Spleen (tissue), 11 donors: Measurements from ENCODE around the gene SAE1. TPM values are rescaled to one million over a fixed set of nuclear protein-coding genes. Genes with fewer than 3 reads are reported as not detected.

Experiments used
- DNase-seq: peaks from one replicate; pipeline ENCODE4 v3.0.0-alpha.2; 2020
- H3K27ac ChIP-seq, 8 donors: fragments of 200-600 bp; sonication (generic) in 7 of 8; 1 replicate in 4 of 8; 2 replicates in 4 of 8; pipeline versions ENCODE4 v1.5.0 to v1.8.0; 2016 to 2021; ENCODE audit warnings: inconsistent platforms in 4 of 8, mild to moderate bottlenecking in 4 of 8, moderate library complexity in 1 of 8
- H3K27me3 ChIP-seq, 7 donors: fragments of 200-600 bp; sonication (generic) in 6 of 7; replicated peaks in 1 of 7; 1 replicate in 4 of 7; 2 replicates in 3 of 7; pipeline versions ENCODE4 v1.5.0 to v1.8.0; 2016 to 2021; ENCODE audit warnings: inconsistent platforms in 3 of 7, mild to moderate bottlenecking in 1 of 7
- H3K36me3 ChIP-seq, 6 donors: fragments of 200-600 bp; sonication (generic) in 5 of 6; 1 replicate in 4 of 6; 2 replicates in 2 of 6; pipeline versions ENCODE4 v1.5.0 to v1.8.0; 2016 to 2021; ENCODE audit warnings: inconsistent platforms in 2 of 6
- H3K4me1 ChIP-seq, 6 donors: fragments of 200-600 bp; sonication (generic) in 5 of 6; 1 replicate in 3 of 6; 2 replicates in 3 of 6; pipeline versions ENCODE4 v1.5.0 to v1.8.0; 2016 to 2021; ENCODE audit warnings: inconsistent platforms in 3 of 6
- H3K4me3 ChIP-seq, 8 donors: fragments of 200-600 bp; sonication (generic) in 7 of 8; 1 replicate in 4 of 8; 2 replicates in 4 of 8; pipeline versions ENCODE4 v1.5.0 to v1.8.0; 2016 to 2021; ENCODE audit warnings: inconsistent platforms in 4 of 8, mild to moderate bottlenecking in 4 of 8, moderate library complexity in 2 of 8
- H3K9me3 ChIP-seq, 8 donors: fragments of 200-600 bp; sonication (generic) in 7 of 8; 1 replicate in 4 of 8; 2 replicates in 4 of 8; pipeline versions ENCODE4 v1.5.0 to v1.8.0; 2016 to 2021; ENCODE audit warnings: inconsistent platforms in 4 of 8
- CTCF ChIP-seq, 11 experiments: fragments of 200-600 bp in 7 of 11; fragments of 450-650 bp in 4 of 11; sonication (generic) in 4 of 11; IDR thresholded peaks in 8 of 11; conservative IDR thresholded peaks in 3 of 11; 1 replicate in 7 of 11; 2 replicates in 4 of 11; pipeline versions ENCODE4 v1.4.0 to v1.8.0; 2016 to 2021; ENCODE audit warnings: antibody characterized with exemption in 11 of 11, inconsistent platforms in 4 of 11, mild to moderate bottlenecking in 1 of 11
- POLR2A ChIP-seq, 3 donors: fragments of 450-650 bp; IDR thresholded peaks; one replicate each; pipeline ENCODE4 v1.5.1; 2017; ENCODE audit warnings: antibody characterized with exemption in 3 of 3, mild to moderate bottlenecking in 1 of 3
- POLR2AphosphoS5 ChIP-seq, 3 donors: sonication (generic); formaldehyde crosslinking; IDR thresholded peaks; one replicate each; pipeline ENCODE4 v1.5.1; 2017; ENCODE audit warnings: antibody characterized with exemption in 3 of 3
- WGBS, 5 donors: extraction: QIAGEN DNeasy Blood & Tissue Kit in 3 of 5; methylation state at CpG; one replicate each; pipeline versions ENCODE4 v1.1.5 to v1.1.7; 2013 to 2018; 5-methylcytosine and 5-hydroxymethylcytosine counted together
- intact Hi-C: fragments of 100-400 bp; cut with DNase I; formaldehyde crosslinking; loops from one replicate; pipeline ENCODE4 v1.15.0; 2023; ENCODE audit warnings: low total_unique reads
- polyA plus RNA-seq, 3 donors: library from polyadenylated mRNA; stranded (reverse); fragments of 200-250 nt; gene quantifications; one replicate each; pipeline ENCODE4 v1.2.1, GENCODE V29; 2013
- total RNA-seq, 7 donors: library from RNA; depleted of rRNA in 3 of 7; stranded (reverse); fragments of >200 nt in 3 of 7; fragmentation: NEBNext Ultra II Directional in 4 of 7; extraction: Animal tissue kit (Norgen Biotek cat#: 25700) in 4 of 7; gene quantifications; one replicate each; pipeline versions ENCODE4 v1.1.0 to v1.2.1, GENCODE V29; 2016 to 2021
- donor health status: healthy with polysubstance abuse.
- donor health status: DM: no; HTN: no; CAD: no; lungs with moderate emphysema.
- donor health status: DM: no; HTN: no; CAD: no.
- donor health status: Bipolar disorder and iron deficiency.
- donor health status: healthy.
- donor health status: DM: no; HTN: no; CAD: no.
- donor health status: DM: yes; HTN: yes; CAD: no.

The SAE1 gene
- total and polyA plus RNA-seq, 10 donors, result 28.1 to 72.4 (median 55.9) TPM

GRCh38 chr19:47113850-47114651 is 16.6 kb upstream of the SAE1 start:
- H3K36me3 ChIP-seq, result peaks cover 0 to 8% (median 0%) of the 10 kb centered on the region in 6 donors
- H3K27me3 ChIP-seq, result no peaks in the 10 kb centered on the region
- WGBS, 5 donors, result 62 to 68% (median 64%) methylated on average over 26 of the region's 26 CpGs
- DNase-seq, result peak; percentile 79
- intact Hi-C loops, result no loop called here
- H3K4me3 ChIP-seq, result peak overlapping the region; percentile 41 to 85 (median 80)
- TF ChIP-seq POLR2A (IDR thresholded peaks at IDR 0.05), result no peak
- no peak for TF ChIP-seq POLR2AphosphoS5 (IDR thresholded peaks at IDR 0.05)
- no peak for TF ChIP-seq CTCF (IDR thresholded peaks at IDR 0.05 in 8 of 11, conservative IDR thresholded peaks at IDR 0.05 in 3 of 11)
- peak overlapping the region; percentile 99 to 100 (median 100) for H3K27ac ChIP-seq
- H3K9me3 ChIP-seq, result no peaks in the 10 kb centered on the region
- H3K4me1 ChIP-seq, result peaks cover 17 to 31% (median 22%) of the 10 kb centered on the region in 6 donors

GRCh38 chr19:47120470-47121067 is 10.1 kb upstream of the SAE1 start:
- 83 to 91% (median 88%) methylated on average over 6 of the region's 6 CpGs for WGBS, 5 donors
- Histone ChIP-seq H3K27me3 (no peaks in the 10 kb centered on the region), H3K9me3 (no peaks in the 10 kb centered on the region), H3K27ac (no peak overlapping the region), H3K4me1 (peaks cover 0 to 8% (median 3%) of the 10 kb centered on the region in 6 donors), H3K4me3 (no peak overlapping the region), H3K36me3 (no peaks in the 10 kb centered on the region)
- DNase-seq, result no peak
- intact Hi-C loops, result loop anchor here (10.0 kb wide), 1 partner anchor 86 kb away; no protein-coding TSS in a partner anchor
- no peak for TF ChIP-seq POLR2A (IDR thresholded peaks at IDR 0.05)
- no peak for TF ChIP-seq CTCF (IDR thresholded peaks at IDR 0.05 in 8 of 11, conservative IDR thresholded peaks at IDR 0.05 in 3 of 11)
- TF ChIP-seq POLR2AphosphoS5 (IDR thresholded peaks at IDR 0.05), result no peak

GRCh38 chr19:47122359-47123335 is 8.0 kb upstream of the SAE1 start:
- intact Hi-C loops, result loop anchor here (10.0 kb wide), 1 partner anchor 88 kb away; no protein-coding TSS in a partner anchor
- 84 to 91% (median 88%) methylated on average over 14 of the region's 14 CpGs for WGBS, 5 donors
- H3K36me3 ChIP-seq, result no peaks in the 10 kb centered on the region
- H3K4me1 ChIP-seq, result peaks cover 0 to 8% (median 3%) of the 10 kb centered on the region in 6 donors
- TF ChIP-seq POLR2AphosphoS5 (IDR thresholded peaks at IDR 0.05), result no peak
- no peak for DNase-seq
- no peak overlapping the region for H3K27ac ChIP-seq
- no peaks in the 10 kb centered on the region for H3K27me3 ChIP-seq
- no peaks in the 10 kb centered on the region for H3K9me3 ChIP-seq
- H3K4me3 ChIP-seq, result no peak overlapping the region

- no peak for DNase-seq
- Histone ChIP-seq H3K27me3 (no peaks in the 10 kb centered on the region), H3K4me1 (peaks cover 0 to 8% (median 3%) of the 10 kb centered on the region in 6 donors), H3K4me3 (no peak overlapping the region), H3K36me3 (no peaks in the 10 kb centered on the region), H3K27ac (no peak overlapping the region), H3K9me3 (no peaks in the 10 kb centered on the region)
- WGBS, 5 donors, result 86 to 96% (median 92%) methylated on average over 7 of the region's 7 CpGs
- intact Hi-C loops, result loop anchor here (10.0 kb wide), 1 partner anchor 89 kb away; no protein-coding TSS in a partner anchor
- no peak for TF ChIP-seq POLR2AphosphoS5 (IDR thresholded peaks at IDR 0.05)
These were observed 7.2 kb upstream of the SAE1 start for GRCh38 chr19:47123406-47123805.
